GM12801 (cell line): Measurements from ENCODE around the gene OCEL1.

Experiments
- TF ChIP-seq, protein P1 (sequence below): IDR thresholded peaks from one replicate; pipeline ENCODE4 v1.5.1; 2011; ENCODE audit warnings: control low read depth; ENCODE audit not compliant: insufficient read length; ENCODE audit errors: extremely low read depth

The OCEL1 gene

DNA sequence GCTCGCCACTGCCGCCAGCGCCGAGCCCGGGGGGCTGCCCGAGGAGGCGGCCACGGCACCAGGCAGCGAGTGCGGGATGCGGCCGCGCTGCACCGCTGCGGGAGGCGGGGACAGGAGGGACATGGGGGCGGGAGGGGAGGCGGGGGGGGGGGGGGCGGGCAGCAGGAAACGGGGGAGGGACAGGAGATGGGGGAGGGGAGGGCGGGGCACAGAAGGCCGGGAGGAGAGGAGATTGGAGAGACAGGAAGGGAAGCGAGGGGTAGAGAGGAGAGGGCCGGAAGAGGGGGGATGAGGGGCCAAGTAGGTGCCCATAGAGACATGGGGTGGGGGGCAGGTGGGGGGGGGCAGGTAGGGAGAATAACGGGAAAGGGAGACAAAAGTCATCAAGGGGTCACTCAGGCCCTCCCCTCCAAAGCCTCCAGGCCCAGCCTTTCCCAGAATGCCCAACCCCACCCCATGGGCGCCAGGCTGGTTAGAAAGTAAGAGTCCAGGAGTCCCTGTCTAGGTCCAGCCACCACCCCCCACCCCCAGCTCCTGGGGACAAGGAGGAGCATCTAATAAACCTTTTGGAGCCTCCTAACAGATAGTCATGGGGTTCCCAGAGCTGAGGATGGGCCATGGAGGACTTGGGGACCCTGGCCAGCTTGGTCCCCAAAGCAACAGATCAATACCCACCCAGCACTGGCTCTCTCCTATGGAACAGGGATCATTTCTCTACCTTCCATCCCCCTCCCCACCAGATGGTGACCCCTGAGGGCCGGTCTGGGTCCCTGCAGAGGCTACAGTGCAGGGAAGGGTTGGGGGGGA, 10.1 kb downstream of the OCEL1 start:
- TF ChIP-seq, protein P1, sequence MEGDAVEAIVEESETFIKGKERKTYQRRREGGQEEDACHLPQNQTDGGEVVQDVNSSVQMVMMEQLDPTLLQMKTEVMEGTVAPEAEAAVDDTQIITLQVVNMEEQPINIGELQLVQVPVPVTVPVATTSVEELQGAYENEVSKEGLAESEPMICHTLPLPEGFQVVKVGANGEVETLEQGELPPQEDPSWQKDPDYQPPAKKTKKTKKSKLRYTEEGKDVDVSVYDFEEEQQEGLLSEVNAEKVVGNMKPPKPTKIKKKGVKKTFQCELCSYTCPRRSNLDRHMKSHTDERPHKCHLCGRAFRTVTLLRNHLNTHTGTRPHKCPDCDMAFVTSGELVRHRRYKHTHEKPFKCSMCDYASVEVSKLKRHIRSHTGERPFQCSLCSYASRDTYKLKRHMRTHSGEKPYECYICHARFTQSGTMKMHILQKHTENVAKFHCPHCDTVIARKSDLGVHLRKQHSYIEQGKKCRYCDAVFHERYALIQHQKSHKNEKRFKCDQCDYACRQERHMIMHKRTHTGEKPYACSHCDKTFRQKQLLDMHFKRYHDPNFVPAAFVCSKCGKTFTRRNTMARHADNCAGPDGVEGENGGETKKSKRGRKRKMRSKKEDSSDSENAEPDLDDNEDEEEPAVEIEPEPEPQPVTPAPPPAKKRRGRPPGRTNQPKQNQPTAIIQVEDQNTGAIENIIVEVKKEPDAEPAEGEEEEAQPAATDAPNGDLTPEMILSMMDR, result no peak

DNA sequence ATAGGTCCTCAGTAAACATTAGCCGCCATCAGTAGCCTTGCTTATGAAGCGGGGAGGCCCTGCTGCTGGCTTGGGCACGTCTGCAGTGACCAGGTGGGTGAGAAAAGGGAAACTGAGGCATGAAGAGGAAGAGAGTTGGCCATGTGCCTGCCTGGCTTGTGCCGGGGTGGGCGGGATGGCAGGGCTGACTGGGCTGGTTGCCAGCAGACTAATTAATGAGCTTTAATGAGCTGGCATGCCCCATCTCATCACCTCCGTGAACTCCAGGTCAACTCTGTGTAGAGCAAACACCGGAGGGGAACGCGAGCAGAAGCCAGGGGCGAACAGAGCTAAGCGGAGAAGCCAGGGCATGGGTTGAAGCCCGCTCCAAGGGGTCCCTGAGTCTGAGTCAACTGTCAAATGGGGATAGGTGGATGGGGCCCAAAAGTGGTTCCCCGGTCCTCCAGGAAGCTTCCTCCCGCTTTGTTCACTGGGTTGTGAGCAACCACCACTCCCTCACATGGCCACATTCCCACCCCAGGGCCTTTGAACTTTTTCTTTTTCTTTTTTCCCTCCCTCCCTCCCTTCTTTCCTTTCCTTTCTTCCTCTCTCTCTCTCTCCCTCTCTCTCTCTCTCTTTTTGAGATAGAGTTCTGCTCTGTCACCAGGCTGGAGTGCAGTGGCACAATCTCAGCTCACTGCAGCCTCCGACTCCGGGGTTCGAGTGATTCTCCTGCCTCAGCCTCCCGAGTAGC, 11.0 kb downstream of the OCEL1 start:
- TF ChIP-seq, protein P1, result no peak

DNA sequence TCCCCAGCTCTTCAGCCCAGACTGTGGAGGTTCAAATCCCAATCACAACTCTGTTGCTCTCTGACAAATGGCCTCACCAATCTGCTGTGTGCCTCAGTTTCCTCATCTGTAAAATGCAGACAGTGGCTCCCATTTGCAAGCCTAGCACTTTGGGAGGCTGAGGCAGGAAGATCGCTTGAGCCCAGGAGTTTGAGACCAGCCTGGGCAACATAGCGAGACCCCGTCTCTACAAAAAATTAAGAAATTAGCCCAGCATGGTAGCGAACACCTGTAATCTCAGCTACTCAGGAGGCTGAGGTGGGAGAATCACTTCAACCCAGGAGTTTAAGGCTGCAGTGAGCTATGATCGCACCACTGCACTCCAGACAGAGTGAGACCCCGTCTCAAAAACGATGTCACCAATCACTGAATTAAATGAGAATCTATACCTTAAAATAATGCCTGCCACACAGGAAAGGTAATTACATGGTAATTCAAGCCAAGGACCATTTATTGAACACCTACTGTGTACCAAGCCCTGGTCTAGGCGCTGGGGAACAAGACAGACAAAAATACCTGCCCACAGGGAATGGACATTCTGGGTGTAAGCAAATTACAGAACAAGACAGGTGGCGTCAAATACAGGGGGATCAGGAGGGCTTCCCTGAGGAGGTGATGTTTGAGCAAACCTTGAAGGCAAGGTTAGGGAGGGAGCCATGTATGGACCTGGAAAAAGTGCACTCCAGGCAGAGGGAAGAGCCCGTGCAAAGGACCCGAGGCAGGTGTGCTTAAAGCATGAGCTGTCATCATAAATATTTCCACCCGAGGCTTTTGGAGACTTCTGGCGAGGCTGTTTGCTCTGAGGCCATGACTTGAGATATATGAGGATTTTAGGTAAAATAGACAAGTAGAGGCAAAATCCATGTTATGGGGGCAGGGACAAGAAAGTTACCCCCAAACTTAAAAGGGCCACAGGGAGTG, 12.0 kb downstream of the OCEL1 start:
- TF ChIP-seq, protein P1, result no peak

DNA sequence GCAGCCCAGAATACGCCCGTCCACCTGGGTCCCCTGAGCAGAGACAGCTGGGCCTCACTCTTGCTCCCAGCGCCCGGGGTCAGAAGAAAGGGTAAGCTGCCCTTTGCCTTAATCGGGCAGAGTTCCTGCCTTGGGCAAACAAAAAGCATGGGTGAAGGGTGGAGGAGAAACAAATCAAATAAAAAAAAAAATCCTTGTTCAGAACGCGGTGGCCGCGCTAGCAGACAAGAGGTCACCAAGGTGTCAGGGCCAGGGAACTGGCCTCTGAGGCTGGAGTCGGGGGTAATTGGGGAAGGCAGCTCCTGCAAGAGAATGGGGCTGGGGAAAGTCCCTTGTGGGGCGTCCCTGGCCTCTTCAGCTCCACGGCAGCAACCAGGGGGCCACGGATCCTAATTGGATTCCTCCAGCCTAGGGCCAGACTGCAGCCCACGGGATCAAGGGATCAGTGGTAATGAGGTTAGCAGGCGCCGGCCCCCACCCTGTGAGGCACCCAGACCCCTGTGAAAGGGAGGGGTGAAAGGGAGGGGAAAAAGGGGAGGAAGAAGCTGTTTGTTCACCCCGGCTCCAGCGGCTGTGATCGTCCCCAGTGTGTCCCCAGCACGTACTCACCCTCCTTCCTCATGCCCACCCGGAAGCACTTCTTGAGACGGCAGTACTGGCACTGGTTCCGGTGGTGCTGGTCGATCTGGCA, 14.2 kb downstream of the OCEL1 start:
- TF ChIP-seq, protein P1, result no peak

DNA sequence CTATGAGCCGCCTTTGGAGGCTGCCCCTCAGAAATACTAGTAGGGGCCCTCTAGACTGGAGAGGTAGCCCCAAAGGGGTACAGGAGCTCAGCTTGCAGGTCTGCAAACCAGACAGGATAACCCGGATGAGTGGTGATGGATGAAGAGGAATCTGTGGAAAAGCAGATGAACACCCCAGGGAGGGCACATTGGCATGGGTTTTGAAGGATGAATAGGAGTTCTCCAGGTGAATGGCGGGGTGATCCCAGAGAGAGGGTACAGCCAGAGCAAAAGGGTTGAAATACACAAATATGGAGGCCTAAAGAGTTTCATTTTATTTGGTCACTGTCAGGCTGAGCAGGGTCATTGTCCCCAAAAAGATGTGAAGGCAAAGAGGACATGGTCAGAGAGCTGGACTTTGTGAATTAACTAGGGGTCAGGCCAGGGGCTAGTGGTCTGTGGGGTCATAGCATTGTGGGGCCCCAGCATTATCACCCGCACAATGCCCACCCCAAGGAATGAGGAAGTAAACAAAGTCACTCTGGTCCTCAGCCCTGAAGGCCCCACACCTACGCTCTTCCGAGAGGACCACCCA, 14.9 kb downstream of the OCEL1 start:
- TF ChIP-seq, protein P1, result no peak

DNA sequence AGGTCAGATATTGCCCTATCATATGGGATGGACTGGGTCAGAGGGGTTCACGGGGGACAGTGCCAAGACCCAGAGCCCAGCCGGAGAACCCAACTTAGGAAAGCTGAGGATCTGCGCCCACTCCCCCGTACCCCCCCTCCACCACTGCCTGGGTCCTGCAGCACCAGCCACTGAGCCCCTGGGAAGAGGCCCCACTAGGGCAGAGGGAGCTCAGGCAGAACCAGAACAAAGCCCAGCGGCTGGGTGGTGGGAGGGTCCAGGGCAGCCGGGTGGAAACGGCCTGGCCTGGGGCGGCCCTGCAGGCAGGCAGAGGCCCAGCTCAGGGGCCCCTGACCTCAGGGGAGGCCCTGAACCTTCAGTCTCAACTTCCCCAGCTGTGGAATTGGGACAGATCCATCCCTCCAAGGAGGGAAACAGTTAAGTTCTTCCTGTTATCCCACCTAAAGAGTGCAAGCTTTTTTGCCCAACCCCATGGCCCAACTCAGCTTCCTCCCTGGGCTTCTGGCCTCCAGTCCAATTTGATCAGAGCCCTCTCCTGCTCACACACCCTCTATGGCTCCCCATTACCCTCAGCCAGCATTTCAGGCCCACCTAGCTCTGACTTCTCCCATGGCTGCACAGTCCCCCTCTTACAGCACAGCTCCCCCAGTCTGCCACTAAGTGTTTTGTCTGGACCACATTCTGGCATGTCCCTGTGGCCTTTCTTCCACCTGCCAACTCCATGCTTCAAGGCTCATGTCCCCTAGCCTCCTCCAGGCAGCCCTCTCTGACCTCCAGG, 16.6 kb downstream of the OCEL1 start:
- TF ChIP-seq, protein P1, result no peak
